ENCODE data around the gene MAPK12.

GRCh38 chr22:50220603-50221409 is 40.7 kb downstream of the MAPK12 start:
- TF ChIP-seq POLR2A (IDR thresholded peaks at IDR 0.05; ENCODE audit: low read depth, low read length) (no peak), POLR2AphosphoS5 (IDR thresholded peaks at IDR 0.05; ENCODE audit: low read depth, low read length) (no peak), TAF1 (IDR thresholded peaks at IDR 0.05; ENCODE audit: low read depth, low read length) (no peak), PAX5 (IDR thresholded peaks at IDR 0.05; ENCODE audit: insufficient read depth, low read length, severe bottlenecking) (no peak), SPI1 (IDR thresholded peaks at IDR 0.05; ENCODE audit: low read depth, low read length) (no peak), POU2F2 (IDR thresholded peaks at IDR 0.05; ENCODE audit: low read depth, low read length) (no peak)
